ENCODE measurements around the gene SAP30BP.

Gene SAP30BP

DNA sequence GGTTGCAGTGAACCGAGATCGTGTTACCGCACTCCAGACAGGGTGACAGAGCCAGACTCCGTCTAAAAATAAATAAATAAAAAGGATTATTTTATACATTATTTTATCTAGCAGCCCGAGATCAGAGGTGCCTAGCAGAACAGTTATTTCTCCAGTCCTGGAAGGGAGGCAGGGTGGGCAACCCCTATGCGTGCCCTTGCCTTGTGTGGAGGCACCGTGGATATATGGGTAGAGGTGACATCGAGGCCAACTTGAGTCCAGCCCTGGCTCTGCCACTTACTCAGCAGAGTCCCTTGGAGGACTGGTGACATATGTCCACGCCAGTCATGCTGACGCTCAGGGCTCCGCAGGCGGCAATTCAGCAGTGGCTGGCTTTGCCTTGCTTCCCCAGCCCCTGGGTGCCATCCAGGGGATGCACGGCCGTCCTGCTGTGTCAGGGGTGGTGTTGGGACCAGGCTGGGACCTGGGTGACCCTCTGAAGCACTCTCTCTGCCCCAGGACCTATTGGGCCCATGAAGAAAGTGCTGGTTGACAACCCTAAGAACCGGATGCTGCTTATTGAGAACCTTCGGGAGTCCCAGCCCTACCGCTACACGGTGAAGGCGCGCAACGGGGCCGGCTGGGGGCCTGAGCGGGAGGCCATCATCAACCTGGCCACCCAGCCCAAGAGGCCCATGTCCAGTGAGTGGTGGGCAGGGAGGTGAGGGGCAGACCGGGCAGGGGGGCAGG, 84.7 kb downstream of the SAP30BP start:
- no peak overlapping the region for H3K4me3 ChIP-seq (replicated peaks; ENCODE audit: low read depth, low read length)
- no peak for DNase-seq (ENCODE audit: low read depth)
- TF ChIP-seq, protein P1, sequence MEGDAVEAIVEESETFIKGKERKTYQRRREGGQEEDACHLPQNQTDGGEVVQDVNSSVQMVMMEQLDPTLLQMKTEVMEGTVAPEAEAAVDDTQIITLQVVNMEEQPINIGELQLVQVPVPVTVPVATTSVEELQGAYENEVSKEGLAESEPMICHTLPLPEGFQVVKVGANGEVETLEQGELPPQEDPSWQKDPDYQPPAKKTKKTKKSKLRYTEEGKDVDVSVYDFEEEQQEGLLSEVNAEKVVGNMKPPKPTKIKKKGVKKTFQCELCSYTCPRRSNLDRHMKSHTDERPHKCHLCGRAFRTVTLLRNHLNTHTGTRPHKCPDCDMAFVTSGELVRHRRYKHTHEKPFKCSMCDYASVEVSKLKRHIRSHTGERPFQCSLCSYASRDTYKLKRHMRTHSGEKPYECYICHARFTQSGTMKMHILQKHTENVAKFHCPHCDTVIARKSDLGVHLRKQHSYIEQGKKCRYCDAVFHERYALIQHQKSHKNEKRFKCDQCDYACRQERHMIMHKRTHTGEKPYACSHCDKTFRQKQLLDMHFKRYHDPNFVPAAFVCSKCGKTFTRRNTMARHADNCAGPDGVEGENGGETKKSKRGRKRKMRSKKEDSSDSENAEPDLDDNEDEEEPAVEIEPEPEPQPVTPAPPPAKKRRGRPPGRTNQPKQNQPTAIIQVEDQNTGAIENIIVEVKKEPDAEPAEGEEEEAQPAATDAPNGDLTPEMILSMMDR (IDR thresholded peaks at IDR 0.05; ENCODE audit: low read length, missing control alignments): no peak

DNA sequence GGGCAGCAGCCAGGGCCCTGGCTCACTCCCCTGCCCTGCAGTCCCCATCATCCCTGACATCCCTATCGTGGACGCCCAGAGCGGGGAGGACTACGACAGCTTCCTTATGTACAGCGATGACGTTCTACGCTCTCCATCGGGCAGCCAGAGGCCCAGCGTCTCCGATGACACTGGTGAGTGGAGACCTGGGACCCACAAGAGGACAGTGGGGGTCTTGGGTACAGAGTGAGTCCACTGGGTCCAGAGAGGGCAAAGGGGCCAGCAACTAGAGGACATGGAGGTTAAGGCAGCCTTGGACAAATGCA, 85.2 kb downstream of the SAP30BP start:
- DNase-seq (ENCODE audit: low read depth): no peak
- H3K4me3 ChIP-seq (replicated peaks; ENCODE audit: low read depth, low read length): no peak overlapping the region
- TF ChIP-seq, protein P1 (IDR thresholded peaks at IDR 0.05; ENCODE audit: low read length, missing control alignments): no peak

DNA sequence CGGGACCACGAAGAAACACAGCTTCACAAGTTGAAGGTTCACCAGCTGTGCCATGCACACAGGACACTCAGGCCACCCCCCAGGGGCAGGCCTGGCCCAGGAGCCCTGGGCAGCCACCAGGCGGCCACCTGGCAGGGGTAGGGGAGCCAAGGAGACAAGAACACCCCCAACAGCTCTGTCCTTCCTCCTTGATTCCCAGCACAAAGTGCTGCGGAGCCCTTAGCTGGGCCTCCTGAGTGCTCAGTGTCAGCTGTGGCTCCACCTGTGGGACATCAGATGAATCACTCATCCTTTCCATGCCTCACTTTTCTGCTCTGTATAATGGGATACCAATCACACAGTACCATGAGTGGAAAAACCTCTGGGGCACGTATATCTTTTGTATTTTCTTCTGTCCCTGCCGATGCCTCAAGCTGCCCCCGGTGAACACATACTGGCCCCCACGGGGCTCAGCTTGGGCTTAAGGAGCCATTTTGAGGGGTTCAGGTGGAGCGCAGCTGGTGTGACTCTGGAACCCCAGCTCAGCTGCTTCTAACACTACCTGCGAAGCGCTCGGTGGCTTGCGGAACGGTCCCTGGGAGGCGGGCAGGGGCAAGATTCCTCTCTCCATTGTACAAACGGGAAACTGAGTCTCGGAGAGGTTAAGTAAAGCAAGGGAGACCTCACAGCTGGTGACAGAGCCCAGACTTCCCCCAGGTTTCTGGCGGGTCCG, 85.8 kb downstream of the SAP30BP start:
- DNase-seq (ENCODE audit: low read depth): no peak
- peak overlapping the region; percentile 47 for H3K4me3 ChIP-seq (replicated peaks; ENCODE audit: low read depth, low read length)
- TF ChIP-seq, protein P1 (IDR thresholded peaks at IDR 0.05; ENCODE audit: low read length, missing control alignments): no peak

DNA sequence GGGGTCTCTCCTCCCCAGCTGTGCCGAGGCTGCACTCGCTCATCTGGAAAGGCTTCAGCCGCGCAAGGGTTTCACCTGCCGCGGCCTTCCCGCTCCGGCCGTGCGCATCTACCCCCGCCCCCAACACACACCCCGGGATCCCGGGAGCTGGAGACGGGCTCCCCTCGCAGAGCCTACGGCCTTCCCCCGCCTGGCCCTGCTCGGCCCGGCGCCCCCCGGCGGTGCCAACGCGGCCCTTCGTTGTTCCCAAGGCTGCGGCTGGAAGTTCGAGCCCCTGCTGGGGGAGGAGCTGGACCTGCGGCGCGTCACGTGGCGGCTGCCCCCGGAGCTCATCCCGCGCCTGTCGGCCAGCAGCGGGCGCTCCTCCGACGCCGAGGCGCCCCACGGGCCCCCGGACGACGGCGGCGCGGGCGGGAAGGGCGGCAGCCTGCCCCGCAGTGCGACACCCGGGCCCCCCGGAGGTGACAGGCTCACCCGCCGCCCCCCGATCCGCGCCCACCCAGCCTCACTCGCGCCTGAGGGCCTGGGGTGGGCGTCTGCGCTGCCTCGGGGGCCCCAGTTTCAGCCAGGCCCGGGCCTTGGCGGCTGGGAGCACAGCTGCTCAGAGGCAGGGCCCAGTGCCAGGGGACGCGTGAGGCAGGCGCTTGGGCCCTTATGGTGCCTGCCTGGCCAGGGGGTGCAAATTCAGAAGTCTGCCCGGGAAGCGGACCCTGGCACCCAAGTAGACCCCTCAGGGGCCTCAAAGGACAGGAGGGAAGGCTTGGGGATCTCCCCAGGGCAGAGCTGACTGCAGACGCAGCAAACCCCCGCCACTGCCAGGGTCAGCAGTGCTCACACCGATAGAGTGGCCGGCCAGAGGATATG, 86.6 kb downstream of the SAP30BP start:
- peak; percentile 71 for DNase-seq (ENCODE audit: low read depth)
- H3K4me3 ChIP-seq (replicated peaks; ENCODE audit: low read depth, low read length): peak overlapping the region; percentile 47
- TF ChIP-seq, protein P1 (IDR thresholded peaks at IDR 0.05; ENCODE audit: low read length, missing control alignments): peak; percentile 12

DNA sequence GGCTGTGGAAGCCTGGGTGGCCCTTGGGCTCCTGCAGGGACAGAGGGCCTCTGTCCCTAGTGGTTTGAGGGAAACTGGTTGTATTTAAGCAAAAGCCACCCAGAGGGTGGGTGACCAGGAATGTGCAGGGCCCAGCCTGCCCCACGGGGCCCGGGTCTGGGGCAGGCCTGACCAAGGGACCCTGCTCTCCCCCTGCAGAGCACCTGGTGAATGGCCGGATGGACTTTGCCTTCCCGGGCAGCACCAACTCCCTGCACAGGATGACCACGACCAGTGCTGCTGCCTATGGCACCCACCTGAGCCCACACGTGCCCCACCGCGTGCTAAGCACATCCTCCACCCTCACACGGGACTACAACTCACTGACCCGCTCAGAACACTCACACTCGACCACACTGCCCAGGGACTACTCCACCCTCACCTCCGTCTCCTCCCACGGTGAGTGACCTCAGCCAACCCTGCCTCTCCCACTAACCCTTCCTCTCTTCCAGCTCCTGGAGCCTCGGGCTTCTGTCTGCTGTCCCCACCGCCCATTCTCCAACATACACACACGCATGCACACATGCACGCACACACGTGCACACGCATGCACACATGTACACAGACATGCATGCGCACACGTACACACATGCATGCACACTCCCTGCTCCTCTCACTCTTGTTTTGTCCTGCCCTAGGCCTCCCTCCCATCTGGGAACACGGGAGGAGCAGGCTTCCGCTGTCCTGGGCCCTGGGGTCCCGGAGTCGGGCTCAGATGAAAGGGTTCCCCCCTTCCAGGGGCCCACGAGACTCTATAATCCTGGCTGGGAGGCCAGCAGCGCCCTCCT, 87.5 kb downstream of the SAP30BP start:
- TF ChIP-seq, protein P1 (IDR thresholded peaks at IDR 0.05; ENCODE audit: low read length, missing control alignments): no peak
- H3K4me3 ChIP-seq (replicated peaks; ENCODE audit: low read depth, low read length): no peak overlapping the region
- DNase-seq (ENCODE audit: low read depth): no peak

DNA sequence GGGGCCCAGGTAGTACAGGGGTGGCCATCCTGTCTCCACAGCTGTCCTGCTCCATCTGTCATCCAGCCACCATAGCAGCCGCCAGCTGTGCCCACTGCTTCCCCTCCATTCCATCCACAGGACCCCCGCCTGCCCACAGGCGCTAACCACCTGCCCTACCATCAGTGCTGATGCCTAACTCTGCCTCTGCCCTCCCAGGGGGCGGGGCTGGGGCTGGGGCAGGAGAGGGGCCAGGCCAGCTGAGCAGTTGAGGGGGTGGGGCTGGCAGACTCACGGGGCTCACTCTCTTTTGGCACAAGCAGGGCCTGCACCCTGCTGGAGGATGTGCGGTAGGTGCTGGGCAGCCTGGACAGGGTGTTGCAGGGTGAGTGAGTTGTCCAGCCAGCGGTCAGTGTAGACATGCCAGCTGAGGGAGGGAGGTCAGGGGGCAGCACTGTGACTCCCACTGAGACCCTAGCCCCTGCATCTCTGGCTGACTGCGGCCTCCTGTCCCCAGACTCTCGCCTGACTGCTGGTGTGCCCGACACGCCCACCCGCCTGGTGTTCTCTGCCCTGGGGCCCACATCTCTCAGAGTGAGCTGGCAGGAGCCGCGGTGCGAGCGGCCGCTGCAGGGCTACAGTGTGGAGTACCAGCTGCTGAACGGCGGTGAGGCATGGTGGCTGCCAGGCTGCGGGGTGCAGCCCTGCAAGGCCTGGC, 88.2 kb downstream of the SAP30BP start:
- H3K4me3 ChIP-seq (replicated peaks; ENCODE audit: low read depth, low read length): no peak overlapping the region
- TF ChIP-seq, protein P1 (IDR thresholded peaks at IDR 0.05; ENCODE audit: low read length, missing control alignments): no peak
- no peak for DNase-seq (ENCODE audit: low read depth)

Measured in fibroblast of pulmonary artery (primary cell).